ENCODE data around the gene ZMYND11.

DNA sequence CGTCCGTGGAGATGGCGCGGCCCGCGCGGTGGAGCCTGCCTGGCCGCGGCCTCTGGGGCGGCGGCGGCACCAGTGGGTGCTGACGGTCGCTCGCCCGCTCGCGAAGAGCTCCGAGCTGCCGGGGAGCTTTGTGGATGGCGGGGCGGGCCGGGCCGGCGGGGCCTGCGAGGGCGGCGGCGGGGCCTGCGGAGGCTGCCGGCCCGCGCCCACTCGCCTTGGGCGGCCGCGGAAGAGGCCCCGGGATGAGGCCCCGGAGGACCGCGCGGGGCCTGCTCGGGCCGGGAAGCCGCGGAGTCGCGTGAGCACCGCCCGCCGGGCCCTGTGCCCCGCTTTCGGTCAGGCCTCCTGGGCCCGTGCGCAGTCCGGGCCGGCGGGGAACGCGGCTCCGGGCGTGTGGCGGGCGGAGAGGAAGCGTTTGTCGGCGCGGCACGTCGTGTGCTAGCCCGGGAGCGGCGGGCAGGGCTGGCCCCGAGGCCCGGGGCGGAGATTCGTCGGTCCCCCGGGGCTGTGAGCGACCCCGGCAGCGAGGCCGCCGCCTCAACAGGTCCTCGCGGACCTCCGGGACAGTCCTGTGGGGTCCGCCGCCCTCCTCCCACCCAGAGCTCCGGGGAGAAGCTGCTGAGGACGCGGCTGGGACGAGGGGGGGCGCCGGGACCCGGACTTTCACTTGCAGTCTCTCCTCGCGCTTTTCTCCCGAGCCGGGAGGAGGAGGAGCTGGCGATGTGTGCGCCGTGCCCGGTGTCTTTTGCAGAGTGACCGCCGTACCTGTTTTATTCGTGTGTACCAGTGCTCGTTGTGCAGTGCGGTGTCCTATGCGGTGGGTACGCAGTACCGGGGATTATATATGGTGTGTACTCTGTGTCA lies 578 bp downstream of the ZMYND11 start:
- TF ChIP-seq, protein P1, sequence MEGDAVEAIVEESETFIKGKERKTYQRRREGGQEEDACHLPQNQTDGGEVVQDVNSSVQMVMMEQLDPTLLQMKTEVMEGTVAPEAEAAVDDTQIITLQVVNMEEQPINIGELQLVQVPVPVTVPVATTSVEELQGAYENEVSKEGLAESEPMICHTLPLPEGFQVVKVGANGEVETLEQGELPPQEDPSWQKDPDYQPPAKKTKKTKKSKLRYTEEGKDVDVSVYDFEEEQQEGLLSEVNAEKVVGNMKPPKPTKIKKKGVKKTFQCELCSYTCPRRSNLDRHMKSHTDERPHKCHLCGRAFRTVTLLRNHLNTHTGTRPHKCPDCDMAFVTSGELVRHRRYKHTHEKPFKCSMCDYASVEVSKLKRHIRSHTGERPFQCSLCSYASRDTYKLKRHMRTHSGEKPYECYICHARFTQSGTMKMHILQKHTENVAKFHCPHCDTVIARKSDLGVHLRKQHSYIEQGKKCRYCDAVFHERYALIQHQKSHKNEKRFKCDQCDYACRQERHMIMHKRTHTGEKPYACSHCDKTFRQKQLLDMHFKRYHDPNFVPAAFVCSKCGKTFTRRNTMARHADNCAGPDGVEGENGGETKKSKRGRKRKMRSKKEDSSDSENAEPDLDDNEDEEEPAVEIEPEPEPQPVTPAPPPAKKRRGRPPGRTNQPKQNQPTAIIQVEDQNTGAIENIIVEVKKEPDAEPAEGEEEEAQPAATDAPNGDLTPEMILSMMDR (IDR thresholded peaks at IDR 0.05), result no peak
- TF ChIP-seq EZH2 (IDR thresholded peaks at IDR 0.05; ENCODE audit: borderline replicate concordance, insufficient read depth, low read depth, low read length, poor library complexity, severe bottlenecking), result no peak
